HG03139 (cell line): ENCODE data around the gene ADGRV1.
"Not testable (repeated sequence)": the region's sequence is repeated elsewhere in the genome, so short reads cannot be mapped to it uniquely, and the experiment has no call there.

Source experiments
- ATAC-seq: cut with Tn5 transposase; IDR thresholded peaks from one replicate; pipeline ENCODE4 v1.9.1; 2021; ENCODE audit not compliant: unreplicated experiment

ADGRV1 gene

DNA sequence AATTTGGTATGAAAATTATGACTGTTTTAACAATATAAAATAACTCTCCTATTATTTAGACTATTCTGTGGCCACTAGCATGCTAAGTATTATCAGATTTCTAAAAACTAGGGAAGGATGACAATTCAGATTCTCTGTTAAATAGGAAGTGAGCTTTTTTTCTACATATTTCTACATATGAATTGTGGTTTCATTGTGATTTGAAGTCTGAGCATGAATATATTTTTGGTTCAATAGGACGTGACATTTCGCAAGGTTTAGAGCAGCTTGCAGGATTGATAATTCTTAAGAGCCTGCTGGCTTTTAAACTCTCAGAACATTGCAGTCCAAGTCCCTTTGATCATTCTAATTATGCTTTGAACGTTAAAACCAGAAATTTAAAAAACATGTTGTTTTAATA lies 82.9 kb downstream of the ADGRV1 start:
- no peak for ATAC-seq

DNA sequence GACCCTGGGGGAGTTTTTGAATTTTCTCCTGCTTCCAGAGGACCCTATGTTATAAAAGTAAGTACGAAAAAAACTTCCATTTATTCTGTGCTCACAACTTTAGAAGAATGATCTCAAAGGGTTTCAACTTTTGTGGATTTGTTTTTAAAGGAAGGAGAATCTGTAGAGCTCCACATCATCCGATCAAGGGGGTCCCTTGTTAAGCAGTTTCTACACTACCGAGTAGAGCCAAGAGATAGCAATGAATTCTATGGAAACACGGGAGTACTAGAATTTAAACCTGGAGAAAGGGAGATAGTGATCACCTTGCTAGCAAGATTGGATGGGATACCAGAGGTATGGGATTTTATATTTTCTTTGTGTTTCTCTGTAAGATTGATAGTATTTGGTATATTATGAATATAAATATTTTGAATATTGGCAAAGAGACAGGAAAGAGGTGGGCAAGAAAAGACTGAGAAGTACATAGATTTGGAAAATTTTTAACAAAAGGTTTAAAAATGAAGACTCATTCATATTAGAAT lies 84.2 kb downstream of the ADGRV1 start:
- no peak for ATAC-seq

DNA sequence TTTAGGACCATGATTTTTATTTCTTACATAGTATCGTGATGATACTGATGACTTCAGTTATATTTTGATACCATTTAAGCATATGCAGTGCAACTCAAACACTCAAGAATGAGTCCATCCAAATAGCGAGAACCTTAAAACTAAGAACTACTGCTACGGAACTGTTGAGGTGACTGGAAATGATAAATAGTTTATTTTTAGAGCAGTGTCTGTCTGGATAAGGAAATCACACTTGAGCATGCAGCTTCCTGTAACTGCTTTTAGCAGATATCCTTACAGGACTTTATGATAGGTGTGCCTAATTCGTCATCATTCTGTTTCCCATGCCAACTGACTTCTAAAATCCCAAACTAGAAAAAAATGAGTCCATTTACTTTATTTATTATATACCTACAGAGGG lies 85.5 kb downstream of the ADGRV1 start:
- no peak for ATAC-seq

DNA sequence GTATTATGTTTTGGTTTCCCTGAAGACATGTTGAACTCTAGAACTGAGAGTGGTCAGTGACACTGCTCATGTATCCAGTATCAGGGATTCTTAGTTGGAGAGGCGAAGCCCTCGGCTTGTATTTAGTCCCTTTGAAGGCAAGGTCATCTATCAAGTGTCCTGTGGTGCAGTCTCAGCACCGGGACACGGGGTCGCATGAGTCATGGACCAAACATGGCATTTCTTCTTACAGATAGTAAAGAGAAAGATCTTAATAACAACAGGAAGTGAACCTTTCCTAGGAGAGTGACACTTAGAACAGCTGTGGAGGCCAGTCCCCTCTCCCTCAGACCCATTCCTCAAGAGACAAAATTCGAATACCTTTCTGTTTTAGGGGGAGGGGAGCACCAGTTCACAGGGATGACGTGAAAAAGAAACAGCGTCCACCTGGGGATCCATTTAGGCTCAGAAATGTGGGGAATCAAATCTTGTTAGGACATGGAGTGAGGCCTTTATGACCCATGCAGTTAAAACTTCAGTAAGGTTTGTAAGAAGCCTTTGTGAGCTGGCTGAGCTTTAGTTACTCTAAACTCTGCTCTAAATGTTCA lies 86.5 kb downstream of the ADGRV1 start:
- no peak for ATAC-seq

DNA sequence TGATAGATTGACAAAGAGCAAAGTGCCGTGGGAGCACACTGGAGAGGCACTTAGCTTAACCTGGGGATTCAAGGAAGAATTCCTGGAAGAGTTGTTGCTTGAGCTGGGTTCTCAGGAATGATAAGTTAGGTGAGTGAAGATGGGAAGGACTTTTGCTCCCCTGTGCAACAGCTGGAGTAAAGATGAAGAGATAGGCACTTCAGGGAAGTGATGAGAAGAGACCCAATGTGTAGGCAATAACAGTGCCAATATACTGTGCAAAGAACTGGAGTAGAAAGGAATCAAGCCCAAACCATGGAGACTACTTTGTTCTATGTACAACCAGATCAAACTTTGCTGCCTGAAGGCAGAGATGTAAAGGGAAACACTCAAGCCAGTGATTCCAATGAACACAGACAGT lies 92.2 kb downstream of the ADGRV1 start:
- ATAC-seq, result no peak

DNA sequence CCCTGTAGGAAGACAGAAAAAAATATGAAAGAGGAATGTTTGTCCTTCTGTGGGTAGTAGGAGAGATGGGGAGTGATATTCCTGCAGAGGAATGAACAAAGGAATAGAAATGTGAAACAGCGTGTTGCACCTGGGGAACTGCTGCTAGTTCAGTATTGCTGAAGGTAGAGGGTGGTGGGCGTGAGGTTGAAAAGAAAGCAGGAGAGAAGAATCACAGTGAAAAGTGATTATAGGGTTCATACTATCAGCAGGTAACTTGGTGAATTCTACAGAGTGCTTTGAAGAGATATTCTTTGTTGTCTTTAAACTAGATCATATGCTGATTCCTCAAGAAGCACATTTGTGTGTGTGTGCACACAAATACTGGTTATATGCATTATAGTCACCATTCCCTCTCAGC lies 95.6 kb downstream of the ADGRV1 start:
- no peak for ATAC-seq

DNA sequence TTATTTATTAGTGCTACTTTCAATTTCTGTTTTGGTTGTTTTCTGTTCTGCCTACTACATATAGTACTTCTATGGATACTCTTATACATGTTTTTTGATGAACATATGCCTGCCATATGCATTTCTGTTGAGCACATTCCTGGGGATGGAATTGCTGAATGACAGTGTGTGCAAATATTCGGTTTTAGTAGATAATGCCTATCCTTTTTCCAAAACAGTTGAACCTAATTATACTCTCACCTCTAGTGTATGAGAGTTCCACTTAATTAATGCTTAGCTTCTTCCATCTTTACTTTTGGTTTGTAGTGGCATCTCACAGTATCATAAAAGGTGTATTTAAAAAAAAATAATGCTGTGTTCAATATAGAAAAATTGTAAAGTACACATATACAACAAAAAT lies 96.8 kb downstream of the ADGRV1 start:
- no peak for ATAC-seq

DNA sequence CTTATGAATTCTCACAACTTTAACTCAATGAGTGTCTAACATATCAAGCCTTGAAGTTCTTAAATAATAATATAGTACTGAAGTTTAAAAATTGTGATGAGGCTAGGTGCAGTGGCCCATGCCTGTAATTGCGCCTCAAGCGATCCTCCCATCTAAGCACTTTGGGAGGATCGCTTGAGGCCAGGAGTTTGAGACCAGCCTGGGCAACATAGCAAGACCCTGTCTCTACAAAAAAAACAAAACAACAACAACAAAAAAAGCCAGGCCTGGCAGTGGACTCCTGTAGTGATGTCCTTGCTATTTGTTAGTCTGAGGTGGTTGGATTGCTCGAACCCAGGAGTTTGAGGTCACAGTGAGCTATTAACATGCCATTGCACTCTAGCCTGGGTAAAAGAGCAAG lies 98.4 kb downstream of the ADGRV1 start:
- ATAC-seq, result no peak

DNA sequence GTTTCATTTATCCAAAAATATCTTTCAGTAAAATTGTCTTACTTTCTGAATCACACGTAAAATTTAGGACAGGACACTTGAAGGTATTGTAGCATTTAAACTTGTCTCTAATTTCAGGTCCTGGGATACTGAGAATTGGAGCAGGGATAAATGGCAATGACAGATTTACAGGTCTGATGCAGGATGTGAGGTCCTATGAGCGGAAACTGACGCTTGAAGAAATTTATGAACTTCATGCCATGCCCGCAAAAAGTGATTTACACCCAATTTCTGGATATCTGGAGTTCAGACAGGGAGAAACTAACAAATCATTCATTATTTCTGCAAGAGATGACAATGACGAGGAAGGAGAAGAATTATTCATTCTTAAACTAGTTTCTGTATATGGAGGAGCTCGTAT lies 99.2 kb downstream of the ADGRV1 start:
- ATAC-seq, result no peak

DNA sequence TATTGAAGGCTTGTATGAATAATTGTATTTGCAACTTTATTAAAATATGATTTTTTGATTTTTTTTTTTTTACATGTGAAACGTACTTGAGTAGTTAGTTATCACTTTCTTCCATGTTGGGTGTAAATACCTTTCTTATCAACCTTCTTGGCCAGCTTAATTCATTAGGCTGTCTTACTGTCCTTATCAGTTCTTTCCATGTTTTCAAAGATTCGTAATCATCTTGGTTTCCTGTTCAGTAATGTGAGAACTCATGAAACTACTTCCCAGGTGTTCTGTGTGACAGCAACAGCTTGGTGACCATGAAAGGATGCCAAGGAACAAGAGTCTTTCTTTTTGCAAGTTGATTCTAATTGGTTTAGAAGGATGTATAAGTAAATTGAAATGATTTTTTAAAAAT lies 100.0 kb downstream of the ADGRV1 start:
- ATAC-seq, result no peak

DNA sequence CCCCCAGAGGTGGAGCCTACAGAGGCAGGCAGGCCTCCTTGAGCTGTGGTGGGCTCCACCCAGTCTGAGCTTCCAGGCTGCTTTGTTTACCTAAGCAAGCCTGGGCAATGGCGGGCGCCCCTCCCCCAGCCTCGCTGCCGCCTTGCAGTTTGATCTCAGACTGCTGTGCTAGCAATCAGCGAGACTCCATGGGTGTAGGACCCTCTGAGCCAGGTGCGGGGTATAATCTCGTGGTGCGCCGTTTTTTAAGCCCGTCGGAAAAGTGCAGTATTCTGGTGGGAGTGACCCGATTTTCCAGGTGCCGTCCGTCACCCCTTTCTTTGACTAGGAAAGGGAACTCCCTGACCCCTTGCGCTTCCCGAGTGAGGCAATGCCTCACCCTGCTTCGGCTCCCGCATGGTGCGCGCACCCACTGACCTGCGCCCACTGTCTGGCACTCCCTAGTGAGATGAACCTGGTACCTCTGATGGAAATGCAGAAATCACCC lies 109.5 kb downstream of the ADGRV1 start:
- not testable (repeated sequence) for ATAC-seq

DNA sequence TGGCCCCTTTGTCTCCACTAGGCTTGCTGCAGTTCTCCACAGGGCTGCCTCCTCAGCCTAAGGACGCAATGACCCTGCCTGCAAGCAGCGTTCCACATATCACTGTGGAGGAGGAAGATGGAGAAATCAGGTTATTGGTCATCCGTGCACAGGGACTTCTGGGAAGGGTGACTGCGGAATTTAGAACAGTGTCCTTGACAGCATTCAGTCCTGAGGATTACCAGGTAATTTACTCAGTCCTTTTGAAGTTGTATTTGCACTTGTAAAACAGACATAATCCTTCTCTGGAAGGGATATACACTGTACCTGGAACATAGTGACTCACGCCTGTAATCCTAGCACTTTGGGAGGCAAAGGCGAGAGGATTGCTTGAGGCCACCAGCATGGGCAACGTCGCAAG lies 116.6 kb downstream of the ADGRV1 start:
- ATAC-seq, result no peak

DNA sequence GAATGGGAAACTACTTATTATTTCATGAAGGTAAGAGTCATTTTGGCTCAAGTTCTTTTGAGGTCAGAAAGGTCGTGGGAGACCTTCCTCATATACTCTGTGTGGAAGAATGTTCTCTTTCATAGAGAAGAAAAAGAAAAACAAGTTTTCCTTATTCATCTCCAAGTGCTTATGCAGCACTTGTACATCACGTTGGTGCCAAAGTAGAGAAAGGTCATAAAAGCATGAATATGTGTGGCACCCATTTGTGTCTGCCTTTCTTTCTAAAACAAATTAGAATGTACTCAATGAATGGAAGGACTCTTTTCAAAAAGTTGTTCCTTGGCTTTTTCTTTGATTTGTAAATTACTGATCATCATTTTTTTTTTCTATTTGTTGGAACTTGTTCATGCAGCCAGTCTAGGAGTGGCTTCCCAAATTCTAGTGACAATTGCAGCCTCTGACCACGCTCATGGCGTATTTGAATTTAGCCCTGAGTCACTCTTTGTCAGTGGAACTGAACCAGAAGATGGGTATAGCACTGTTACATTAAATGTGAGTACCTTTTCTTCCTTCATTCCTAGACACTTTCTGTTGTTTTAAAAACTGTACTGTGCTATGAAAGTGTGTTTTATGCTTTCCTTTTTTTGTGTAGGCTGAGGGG lies 122.4 kb downstream of the ADGRV1 start:
- ATAC-seq, result no peak

DNA sequence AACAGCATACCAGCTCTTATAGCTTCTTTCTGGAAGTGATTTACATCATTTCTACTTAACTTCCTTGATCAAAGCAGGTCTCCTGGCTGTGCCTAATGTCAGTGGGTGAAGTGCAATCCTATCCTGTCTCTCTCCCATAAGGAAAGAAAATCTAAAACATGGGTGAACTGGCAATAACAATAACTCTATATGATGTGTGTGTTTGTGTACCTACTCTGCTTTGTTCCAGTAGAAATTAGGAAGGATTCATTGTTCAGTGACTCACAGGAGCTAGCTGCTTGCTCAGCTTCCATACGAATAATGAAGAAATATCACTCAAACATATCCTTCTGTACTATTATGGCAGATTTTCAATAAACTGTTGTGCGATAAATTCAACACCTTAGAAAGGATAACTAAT lies 123.7 kb downstream of the ADGRV1 start:
- no peak for ATAC-seq

DNA sequence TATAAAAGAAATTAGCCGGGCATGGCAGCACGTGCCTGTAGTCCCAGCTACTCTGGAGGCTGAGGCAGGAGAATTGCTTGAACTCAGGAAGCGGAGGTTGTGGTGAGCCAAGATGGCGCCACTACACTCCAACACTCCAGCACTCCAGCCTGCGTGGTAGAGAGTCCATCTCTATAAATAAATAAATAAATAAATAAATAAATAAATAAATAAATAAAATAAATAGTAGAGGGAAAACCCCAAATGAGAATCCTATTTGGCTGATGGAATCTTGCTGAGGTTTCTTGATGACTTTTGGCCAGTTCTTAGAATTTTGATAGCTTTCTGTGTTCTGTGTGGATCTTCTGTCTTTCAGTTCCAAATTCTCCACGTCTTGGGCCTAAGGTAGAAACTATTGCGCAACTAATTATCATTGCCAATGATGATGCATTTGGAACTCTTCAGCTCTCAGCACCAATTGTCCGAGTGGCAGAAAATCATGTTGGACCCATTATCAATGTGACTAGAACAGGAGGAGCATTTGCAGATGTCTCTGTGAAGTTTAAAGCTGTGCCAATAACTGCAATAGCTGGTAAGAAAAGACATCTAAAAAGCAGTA lies 126.9 kb downstream of the ADGRV1 start:
- no peak for ATAC-seq

DNA sequence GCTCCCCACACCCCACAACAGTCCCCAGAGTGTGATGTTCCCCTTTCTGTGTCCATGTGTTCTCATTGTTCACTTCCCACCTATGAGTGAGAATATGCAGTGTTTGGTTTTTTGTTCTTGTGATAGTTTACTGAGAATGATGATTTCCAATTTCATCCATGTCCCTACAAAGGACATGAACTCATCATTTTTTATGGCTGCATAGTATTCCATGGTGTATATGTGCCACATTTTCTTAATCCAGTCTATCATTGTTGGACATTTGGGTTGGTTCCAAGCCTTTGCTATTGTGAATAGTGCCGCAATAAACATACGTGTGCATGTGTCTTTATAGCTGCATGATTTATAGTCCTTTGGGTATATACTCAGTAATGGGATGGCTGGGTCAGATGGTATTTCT lies 127.8 kb downstream of the ADGRV1 start:
- not testable (repeated sequence) for ATAC-seq

DNA sequence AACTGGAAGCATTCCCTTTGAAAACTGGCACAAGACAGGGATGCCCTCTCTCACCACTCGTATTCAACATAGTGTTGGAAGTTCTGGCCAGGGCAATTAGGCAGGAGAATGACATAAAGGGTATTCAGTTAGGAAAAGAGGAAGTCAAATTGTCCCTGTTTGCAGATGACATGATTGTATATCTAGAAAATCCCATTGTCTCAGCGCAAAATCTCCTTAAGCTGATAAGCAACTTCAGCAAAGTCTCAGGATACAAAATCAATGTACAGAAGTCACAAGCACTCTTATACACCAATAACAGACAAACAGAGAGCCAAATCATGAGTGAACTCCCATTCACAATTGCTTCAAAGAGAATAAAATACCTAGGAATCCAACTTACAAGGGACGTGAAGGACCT lies 128.9 kb downstream of the ADGRV1 start:
- ATAC-seq, result not testable (repeated sequence)

DNA sequence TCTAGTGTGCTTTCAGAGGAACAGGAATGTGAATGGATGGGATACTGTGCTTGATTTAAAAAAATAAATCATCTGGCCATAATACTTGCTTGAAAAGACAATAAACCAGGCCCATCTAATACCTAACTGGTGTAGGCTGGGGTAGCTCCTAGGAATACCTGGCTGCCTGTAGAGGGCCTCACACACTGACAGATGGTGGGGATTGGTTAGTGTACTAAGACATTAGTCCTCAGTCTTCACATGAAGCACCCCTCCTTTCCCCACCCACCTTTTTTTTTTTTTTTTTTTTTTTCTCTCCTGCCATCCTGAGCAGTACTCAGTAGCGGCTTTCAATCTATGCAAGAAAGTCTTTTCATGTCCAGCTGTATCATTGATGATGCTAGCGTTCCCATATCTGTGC lies 130.5 kb downstream of the ADGRV1 start:
- no peak for ATAC-seq

DNA sequence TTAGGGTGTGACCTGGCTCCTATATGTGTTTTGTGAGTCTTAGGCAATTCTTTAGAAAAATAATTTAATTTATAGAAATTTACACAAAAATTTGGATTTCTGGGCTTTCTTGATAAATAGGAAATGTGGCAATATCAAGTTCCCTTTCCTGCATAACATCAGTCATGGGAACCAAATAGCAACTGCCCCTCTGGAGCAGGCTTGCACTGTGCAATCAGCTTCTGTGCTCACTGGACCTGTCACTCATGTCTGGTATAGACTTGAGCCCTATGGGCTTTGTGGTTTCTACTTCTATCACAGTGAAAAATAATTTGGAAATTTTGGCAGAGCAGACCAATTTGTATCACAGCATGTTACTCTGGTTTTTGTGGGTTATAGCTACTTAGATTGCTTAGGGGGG lies 131.7 kb downstream of the ADGRV1 start:
- no peak for ATAC-seq

DNA sequence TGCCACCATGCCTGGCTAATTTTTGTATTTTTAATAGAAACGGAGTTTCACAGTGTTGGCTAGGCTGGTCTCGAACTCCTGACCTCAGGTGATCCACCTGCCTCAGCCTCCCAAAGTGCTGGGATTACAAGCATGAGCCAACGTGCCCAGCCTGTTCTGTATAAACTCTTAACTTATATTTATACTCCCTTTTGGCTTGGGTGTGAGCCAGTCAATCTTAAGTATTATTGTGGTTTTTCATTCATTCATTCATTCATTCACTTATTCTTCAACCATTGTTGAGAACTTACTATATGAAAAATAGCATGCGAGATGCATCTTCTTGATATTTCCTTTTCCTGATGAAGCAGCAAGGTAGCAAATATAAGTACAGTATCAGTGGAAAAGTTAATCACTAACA lies 132.9 kb downstream of the ADGRV1 start:
- no peak for ATAC-seq

DNA sequence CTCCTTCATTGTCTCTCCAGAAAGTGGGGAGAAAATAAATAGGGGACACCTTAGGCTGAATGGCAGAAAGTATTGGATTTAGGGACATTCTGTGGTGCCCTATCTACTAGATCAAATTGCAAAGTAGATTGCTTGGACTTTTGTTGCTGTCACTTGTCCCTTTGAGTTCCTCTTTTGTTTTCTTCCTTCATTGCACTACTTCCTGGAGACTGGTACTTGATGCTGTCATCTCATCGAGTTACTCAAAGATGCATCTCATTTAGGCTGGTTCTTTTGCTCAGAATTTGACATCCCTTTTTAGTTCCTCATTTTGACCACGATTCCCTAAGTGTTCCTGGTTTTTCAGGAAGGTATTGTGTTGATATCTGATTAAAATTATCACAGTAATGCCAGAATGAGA lies 137.6 kb downstream of the ADGRV1 start:
- no peak for ATAC-seq

DNA sequence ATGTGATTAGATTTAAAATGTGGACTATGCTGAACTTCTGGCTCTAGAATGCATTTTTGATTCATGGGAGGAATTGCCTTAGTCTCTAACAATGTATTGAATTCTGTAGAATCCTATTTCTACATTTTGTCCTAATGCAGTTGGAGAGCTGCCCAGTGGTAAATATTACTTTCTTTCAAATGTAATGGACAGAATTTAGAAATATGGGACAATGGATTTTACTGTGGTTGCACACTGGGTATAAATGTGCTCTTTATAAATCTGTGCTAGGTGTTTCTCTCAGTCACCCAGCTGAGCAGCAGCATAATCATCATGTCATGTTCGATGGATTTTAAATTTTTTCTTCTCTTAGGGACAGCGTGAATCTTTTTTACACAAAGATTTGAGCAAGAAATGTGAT lies 141.7 kb downstream of the ADGRV1 start:
- no peak for ATAC-seq
